GM12892 (cell line): Measurements from ENCODE around the gene RCBTB1.

Experiments used
- POLR2A ChIP-seq: IDR thresholded peaks from 2 replicates; pipeline ENCODE4 v1.6.1; 2011; ENCODE audit warnings: low read depth, low read length, control low read depth
- TAF1 ChIP-seq: IDR thresholded peaks from 2 replicates; pipeline ENCODE4 v1.6.1; 2011; ENCODE audit warnings: low read depth, mild to moderate bottlenecking, control low read depth, low read length, borderline replicate concordance

DNA sequence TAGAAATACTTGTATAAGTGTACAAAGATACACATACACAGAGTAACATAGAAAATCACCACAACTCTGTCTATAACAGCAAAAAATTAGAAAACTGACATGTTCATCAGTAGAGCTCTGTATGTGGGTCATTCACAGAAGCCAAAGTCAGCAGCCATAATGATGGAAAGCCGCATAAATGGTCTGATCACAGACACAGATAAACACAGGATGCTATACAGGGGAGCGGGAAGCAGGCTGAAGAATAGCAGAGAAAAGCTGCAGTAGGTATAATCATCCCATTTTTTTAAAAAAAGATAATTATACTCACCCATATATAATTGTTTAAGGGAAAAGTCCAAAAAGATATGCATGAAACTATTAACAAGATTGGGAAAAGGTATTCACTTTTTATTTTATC lies 31.5 kb downstream of the RCBTB1 start:
- TF ChIP-seq POLR2A: no peak
- TF ChIP-seq TAF1: no peak
